ENCODE measurements around the gene DHRSX. TPM values are rescaled to one million over a fixed set of nuclear protein-coding genes. Genes with fewer than 3 reads are reported as not detected.
A peak's percentile ranks its signal among the peaks of the same experiment; 100 is the strongest.

DHRSX gene
- total RNA-seq, 3 donors from 2014 or later (not counting 1 experiment from before 2014, with no cell fraction given) = 21.5 to 26.1 (median 22.9) TPM

- WGBS (ENCODE audit: insufficient coverage) = 91% methylated on average over 11 of the region's 11 CpGs
- no peaks in the 10 kb centered on the region for H3K9me3 Mint-ChIP-seq
- Histone ChIP-seq H3K4me3 (ENCODE audit: low read length) (no peak overlapping the region), H3K9me3 (ENCODE audit: control insufficient read depth, insufficient read depth, low read length) (no peaks in the 10 kb centered on the region), H3K27me3 (ENCODE audit: control insufficient read depth, insufficient read depth, low read length) (no peaks in the 10 kb centered on the region), H3K36me3 (ENCODE audit: control insufficient read depth, insufficient read depth, low read length) (peaks cover 5% of the 10 kb centered on the region), H3K4me1 (ENCODE audit: control insufficient read depth, insufficient read depth, low read length) (peaks cover 30% of the 10 kb centered on the region), H3K27ac (ENCODE audit: low read length) (peak overlapping the region; percentile 41)
- no peaks in the 10 kb centered on the region for H3K36me3 Mint-ChIP-seq
- H3K27me3 Mint-ChIP-seq (ENCODE audit: low read depth in 2 of 2) = no peaks in the 10 kb centered on the region
- ATAC-seq = no peak
- DNase-seq = no peak
- peak overlapping the region; percentile 43 for H3K4me3 Mint-ChIP-seq
- H3K4me1 Mint-ChIP-seq = peaks cover 16 to 37% of the 10 kb centered on the region in 2 donors
- intact Hi-C loops (cut with micrococcal nuclease) = no loop called here
- H3K27ac Mint-ChIP-seq = peak overlapping the region; percentile 80 to 89
- no peak for TF ChIP-seq CTCF (IDR thresholded peaks at IDR 0.05)
These were observed 2.6 kb downstream of the DHRSX start for GRCh38 chrX:2497961-2498780.

DNA sequence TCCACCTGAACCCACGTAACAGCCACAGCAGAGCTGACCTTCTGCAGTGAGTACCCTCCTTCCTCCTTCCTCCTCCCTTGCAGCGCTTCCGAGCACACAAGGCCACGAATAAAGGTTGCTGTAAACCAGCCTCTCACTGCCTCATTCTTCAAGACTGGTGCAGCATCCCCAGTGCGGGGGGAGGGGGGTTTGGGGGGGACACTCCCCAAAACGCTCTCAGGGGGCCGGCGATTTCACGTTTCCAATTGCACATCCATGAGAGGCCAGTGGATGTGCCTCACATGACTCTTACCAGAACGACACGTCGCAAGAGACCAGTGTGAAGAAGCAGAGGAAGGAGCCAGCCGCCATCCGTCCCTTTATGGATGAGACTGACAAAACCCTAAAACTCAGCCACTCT lies 5.2 kb downstream of the DHRSX start:
- DNase-seq = no peak
- Histone ChIP-seq H3K9me3 (ENCODE audit: control insufficient read depth, insufficient read depth, low read length) (no peaks in the 10 kb centered on the region), H3K4me1 (ENCODE audit: control insufficient read depth, insufficient read depth, low read length) (peaks cover 20% of the 10 kb centered on the region), H3K4me3 (ENCODE audit: low read length) (no peak overlapping the region), H3K27ac (ENCODE audit: low read length) (no peak overlapping the region), H3K27me3 (ENCODE audit: control insufficient read depth, insufficient read depth, low read length) (no peaks in the 10 kb centered on the region), H3K36me3 (ENCODE audit: control insufficient read depth, insufficient read depth, low read length) (peaks cover 7% of the 10 kb centered on the region)
- no peak for TF ChIP-seq CTCF (IDR thresholded peaks at IDR 0.05)
- Mint-ChIP-seq H3K4me3 (no peak overlapping the region), H3K9me3 (no peaks in the 10 kb centered on the region), H3K27me3 (ENCODE audit: low read depth in 2 of 2) (no peaks in the 10 kb centered on the region), H3K27ac (no peak overlapping the region), H3K36me3 (no peaks in the 10 kb centered on the region), H3K4me1 (peaks cover 28 to 35% of the 10 kb centered on the region in 2 donors)
- WGBS (ENCODE audit: insufficient coverage) = 86% methylated on average over 9 of the region's 14 CpGs
- intact Hi-C loops (cut with micrococcal nuclease) = no loop called here
- no peak for ATAC-seq

GRCh38 chrX:2492531-2493218 lies 8.1 kb downstream of the DHRSX start:
- no peak for TF ChIP-seq CTCF (IDR thresholded peaks at IDR 0.05)
- Histone ChIP-seq H3K4me3 (ENCODE audit: low read length) (no peak overlapping the region), H3K9me3 (ENCODE audit: control insufficient read depth, insufficient read depth, low read length) (no peaks in the 10 kb centered on the region), H3K4me1 (ENCODE audit: control insufficient read depth, insufficient read depth, low read length) (no peaks in the 10 kb centered on the region), H3K27ac (ENCODE audit: low read length) (no peak overlapping the region), H3K36me3 (ENCODE audit: control insufficient read depth, insufficient read depth, low read length) (peaks cover 32% of the 10 kb centered on the region), H3K27me3 (ENCODE audit: control insufficient read depth, insufficient read depth, low read length) (no peaks in the 10 kb centered on the region)
- peak overlapping the region in 1 of 2 donors; percentile 10 for H3K27ac Mint-ChIP-seq
- intact Hi-C loops (cut with micrococcal nuclease) = no loop called here
- WGBS (ENCODE audit: insufficient coverage) = 96% methylated on average over 22 of the region's 22 CpGs
- H3K27me3 Mint-ChIP-seq (ENCODE audit: low read depth in 2 of 2) = no peaks in the 10 kb centered on the region
- no peak for ATAC-seq
- H3K9me3 Mint-ChIP-seq = no peaks in the 10 kb centered on the region
- peaks cover 13 to 15% of the 10 kb centered on the region in 2 donors for H3K4me1 Mint-ChIP-seq
- H3K36me3 Mint-ChIP-seq = no peaks in the 10 kb centered on the region
- no peak overlapping the region for H3K4me3 Mint-ChIP-seq
- DNase-seq = no peak
